ENCODE measurements around the gene TRIM49. TPM values are rescaled to one million over a fixed set of nuclear protein-coding genes. Genes with fewer than 3 reads are reported as not detected.

The TRIM49 gene, protein sequence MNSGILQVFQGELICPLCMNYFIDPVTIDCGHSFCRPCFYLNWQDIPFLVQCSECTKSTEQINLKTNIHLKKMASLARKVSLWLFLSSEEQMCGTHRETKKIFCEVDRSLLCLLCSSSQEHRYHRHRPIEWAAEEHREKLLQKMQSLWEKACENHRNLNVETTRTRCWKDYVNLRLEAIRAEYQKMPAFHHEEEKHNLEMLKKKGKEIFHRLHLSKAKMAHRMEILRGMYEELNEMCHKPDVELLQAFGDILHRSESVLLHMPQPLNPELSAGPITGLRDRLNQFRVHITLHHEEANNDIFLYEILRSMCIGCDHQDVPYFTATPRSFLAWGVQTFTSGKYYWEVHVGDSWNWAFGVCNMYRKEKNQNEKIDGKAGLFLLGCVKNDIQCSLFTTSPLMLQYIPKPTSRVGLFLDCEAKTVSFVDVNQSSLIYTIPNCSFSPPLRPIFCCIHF
- not detected in 2 replicates for total RNA-seq

DNA sequence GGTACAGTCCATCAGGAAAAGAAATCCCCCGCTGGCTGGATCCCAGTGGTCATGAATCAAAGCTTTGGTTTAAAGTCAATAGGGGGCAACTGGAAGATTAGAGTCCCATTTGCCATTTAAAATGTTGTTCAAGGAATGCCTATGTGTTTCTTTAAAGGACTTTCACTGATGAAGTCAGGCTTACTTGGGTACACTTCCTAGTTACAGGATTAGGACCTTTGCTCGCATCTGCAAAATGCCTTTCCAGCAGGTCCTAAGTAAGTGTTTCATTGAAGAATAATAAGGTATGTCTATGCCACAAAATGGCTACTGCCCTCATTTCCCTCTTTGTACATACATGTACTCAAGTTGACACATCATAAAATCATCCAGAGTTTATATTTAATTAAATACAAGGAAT, at the start of gene TRIM49:
Gene TRIM49, minus strand, starts transcription at position 101 of the 400 bp plus-strand sequence. CDS start 4,106 bp downstream, outside the sequence.

Other genes with a start within 250 kb of the TRIM49 start
- gene TRIM77, start 98.3 kb downstream of the TRIM49 start, total RNA-seq, result not detected in 2 replicates
- gene TRIM64B, start 69.9 kb upstream of the TRIM49 start, total RNA-seq, result not detected in 2 replicates
- gene TRIM49D1, start 113.7 kb upstream of the TRIM49 start, total RNA-seq, result not detected in 2 replicates
- gene TRIM49D2, start 115.5 kb upstream of the TRIM49 start, total RNA-seq, result not detected in 2 replicates
- gene TRIM64, start 157.5 kb upstream of the TRIM49 start, total RNA-seq, result not detected in 2 replicates
- gene TRIM49C, start 222.5 kb upstream of the TRIM49 start, total RNA-seq, result not detected in 2 replicates